ENCODE results near the gene URB1.

URB1 gene

DNA sequence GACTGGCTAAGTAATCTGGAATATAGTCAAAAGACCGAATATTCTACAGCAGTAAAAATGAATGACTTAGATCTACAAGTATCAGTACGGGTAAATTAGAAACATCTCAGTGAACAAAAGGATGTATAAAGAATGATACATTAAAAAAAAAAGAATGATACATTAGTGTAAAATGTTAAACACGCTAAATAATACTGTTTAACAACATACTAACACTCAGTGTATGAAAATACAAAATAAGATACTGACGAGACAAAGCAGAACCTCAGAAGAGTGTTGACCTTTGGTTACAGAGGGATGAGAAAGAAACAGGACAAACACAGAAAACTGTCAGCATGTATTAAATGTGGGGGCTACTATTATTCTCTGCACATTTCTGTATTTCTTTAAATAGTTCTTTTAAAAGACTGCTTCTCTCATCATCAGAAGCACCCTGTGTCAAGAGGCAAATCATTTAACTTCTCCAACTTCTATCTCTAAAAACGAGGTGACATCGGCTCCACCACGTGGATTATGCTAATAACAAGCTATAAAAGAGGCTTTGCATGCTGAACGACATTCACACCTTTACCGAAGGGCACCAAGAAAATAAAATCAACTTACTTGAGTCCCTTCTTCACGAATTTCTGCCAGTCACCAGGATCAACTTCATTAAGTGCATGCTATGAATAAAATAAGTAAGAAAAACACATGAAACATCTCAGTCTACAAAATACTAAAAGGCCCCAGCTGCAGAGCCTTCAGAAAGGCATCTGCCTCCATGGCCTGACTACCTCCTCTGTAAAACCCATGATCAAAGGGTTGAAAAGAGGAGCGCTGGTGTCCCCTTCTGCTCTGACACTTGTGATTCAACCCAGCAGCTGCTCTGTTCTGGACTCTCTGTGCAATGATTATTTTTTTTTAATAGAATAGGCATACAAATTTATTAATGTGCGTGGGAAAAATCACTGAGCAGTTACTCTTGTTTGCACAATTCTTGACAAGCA is 51.7 kb downstream of the URB1 start:
- DNase-seq: no peak

- no peak for DNase-seq
Measured at GRCh38 chr21:32338209-32338921, 54.4 kb downstream of the URB1 start.

DNA sequence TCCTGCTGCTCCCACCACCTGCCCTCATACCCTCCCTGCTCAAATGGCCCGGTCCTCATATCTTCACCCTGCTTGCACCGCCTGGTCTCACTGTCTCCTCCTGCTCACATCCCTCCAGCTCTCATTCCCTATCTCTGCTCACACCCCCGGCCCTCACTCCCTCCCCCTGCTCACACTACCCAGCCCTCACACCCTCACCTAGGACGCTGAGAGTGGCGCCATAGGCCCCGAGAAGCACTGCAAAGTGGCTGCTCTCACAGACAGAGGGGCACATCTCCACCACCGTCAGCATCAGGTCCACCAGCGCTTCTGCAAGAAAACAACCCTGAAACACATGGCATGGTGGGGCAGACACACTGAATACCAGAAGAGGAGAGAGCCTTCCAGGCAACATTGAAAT is 55.6 kb downstream of the URB1 start:
- DNase-seq: no peak

GRCh38 chr21:32336711-32337110 is 56.1 kb downstream of the URB1 start:
- DNase-seq: no peak

GRCh38 chr21:32335601-32336575 is 56.9 kb downstream of the URB1 start:
- DNase-seq: no peak

DNA sequence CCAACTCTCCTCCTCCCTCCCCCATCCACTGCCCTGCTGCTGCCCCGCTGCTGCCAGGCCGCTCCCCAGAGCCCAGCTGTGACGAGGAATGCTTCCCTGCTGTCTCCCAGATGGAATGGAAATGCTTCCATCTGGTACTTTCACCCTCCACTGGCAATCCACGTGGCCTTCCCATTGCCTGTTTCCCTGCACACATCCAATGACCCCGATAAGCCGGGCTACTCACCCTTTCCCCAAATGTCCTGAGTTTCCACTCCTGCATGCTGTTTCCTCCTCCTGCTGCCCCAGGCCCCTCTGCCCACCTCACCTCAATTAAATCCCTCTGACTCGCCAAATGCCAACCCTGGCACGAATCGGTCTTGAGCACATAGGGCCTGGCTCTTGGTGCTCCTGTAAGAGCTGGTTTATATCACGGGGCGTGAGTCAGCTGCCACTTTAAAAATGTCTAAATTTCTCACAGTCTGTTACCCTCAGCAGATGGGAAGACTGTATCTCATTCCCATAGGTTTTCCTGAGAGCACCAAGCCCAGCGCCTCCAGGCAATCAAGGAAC is 57.8 kb downstream of the URB1 start:
- no peak for DNase-seq

DNA sequence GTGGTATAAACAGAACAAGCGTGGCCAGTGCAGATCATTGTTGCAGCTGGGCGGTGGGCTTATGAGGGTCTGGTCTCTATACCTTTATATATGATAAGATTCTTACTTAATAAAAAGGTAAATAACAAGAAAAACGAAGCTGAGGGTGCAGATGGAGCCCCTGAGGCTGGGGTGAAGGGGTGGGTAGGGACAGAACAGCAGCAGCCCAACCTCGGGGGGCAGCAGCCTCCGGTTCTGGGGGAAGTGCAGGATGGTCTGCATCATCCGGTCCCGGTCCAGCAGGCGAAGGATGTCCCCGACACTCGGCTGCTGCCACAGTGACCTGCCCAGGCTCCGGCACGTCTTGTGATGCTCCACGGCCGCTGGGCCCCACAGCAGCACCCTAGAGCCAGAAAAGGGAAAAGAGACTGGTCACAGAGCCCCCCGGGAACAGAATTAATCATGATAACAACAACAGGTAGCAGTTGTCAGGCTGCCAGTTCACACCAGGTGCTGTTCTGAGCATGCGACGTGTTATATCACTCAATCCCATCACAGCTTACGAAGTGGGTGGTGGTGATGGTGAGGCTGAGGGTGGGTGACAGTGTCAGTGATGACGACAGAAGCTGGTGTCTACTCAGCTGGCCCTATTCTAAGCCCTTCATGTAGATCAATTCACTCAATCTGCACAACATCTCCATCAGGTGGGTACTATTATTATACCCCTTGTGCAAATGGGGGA is 58.7 kb downstream of the URB1 start:
- no peak for DNase-seq

GRCh38 chr21:32332463-32332951 is 60.3 kb downstream of the URB1 start:
- no peak for DNase-seq

GRCh38 chr21:32331444-32332305 is 61.1 kb downstream of the URB1 start:
- no peak for DNase-seq

DNA sequence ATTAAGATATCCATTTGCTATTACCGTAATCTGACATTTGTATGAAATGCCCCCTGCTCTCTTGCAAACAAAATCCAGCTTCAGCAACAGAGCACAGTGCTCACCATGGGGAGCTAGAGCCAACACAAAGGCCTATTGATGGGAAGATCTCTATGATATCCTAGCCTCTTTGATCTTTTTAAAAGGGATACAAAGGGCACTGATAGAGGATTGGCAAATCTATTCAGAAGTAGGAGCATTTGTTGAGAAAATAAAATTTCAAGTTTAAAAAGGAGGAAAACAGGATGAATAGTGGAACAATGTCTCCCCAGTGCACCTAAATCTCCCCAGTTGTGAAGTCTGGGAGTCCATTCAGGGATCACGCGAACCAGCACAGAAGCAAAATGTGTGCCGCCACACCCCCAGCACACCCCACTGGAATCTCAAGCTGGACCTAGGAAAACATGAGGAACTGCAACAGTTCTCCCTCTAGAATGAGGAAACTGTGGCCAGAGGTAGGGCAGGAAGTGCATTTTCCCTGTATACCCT is 62.0 kb downstream of the URB1 start:
- DNase-seq: no peak

DNA sequence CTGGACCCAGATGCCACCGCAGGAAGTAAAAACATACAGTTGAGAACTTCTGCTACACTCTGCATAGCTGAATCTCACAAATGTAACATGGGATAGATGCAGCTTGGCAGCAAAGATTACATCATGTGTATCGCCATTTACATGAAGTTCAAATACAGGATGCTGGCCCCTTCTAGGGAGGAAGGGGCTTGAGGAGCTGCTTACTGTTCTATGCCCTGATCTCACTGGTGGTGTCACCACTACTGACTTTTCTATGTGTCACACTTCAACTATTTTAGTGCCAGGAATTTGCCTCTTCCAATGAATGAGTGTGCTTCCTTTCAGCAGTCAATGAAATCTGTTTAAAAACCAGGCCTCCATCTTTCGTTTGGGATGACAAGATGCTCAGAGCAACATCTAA is 63.0 kb downstream of the URB1 start:
- no peak for DNase-seq

- no peak for DNase-seq
Measured at GRCh38 chr21:32329331-32329730, 63.5 kb downstream of the URB1 start.

DNA sequence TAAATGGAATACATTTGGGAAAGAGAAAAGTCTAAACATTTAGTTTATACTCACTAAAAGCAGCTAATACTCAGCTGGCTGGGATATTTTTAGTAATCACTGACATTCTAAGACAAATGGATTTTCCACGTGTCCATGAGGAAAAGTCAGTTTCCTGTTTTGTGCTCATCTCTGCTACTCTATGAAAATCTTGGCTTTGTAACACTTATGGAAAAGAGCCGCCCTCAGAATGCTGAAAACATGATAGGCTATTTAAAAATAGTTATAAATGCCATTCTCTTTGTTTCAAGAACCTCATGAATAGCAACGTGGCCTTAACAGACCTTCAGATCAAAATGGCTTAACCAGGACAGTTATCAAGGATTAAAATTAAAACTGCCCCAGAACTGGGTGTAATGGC is 64.2 kb downstream of the URB1 start:
- no peak for DNase-seq

GRCh38 chr21:32325706-32326105 is 67.1 kb downstream of the URB1 start:
- no peak for DNase-seq

- no peak for DNase-seq
Measured at GRCh38 chr21:32322676-32323075, 70.1 kb downstream of the URB1 start.

- no peak for DNase-seq
Measured at GRCh38 chr21:32322103-32322502, 70.7 kb downstream of the URB1 start.

GRCh38 chr21:32321480-32321879 is 71.3 kb downstream of the URB1 start:
- no peak for DNase-seq

- DNase-seq: no peak
Measured at GRCh38 chr21:32320726-32321125, 72.1 kb downstream of the URB1 start.

DNA sequence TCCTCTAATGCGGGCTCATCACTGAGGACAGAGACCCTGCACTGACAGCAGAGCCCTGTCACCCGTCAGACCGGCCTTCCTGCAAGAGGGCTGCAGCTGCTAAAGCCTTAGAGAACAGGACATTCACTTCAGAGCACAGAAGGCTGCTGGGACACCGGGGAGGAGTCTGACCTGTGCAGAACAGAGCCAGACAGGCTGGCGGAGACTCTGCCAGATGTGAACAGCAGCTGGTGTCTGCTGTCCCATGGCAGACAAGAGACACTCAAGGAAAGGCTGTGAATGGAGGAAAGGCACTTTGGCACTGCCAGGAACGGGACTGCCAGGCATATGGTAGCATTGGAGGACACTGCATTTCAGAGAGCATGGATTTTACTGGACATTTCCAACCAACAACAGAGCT is 72.8 kb downstream of the URB1 start:
- DNase-seq: no peak

- no peak for DNase-seq
Measured at GRCh38 chr21:32319012-32319411, 73.8 kb downstream of the URB1 start.

All from CD4-positive, alpha-beta T cell treated with Interleukin-21 for 1 hour (primary cell).